ENCODE measurements around the gene TMEM101. TPM values are rescaled to one million over a fixed set of nuclear protein-coding genes. Genes with fewer than 3 reads are reported as not detected.

The TMEM101 gene
- polyA plus RNA-seq, 1 donor (not counting 4 experiments of a cell fraction or from before 2014, with no cell fraction given): 20.1 TPM

DNA sequence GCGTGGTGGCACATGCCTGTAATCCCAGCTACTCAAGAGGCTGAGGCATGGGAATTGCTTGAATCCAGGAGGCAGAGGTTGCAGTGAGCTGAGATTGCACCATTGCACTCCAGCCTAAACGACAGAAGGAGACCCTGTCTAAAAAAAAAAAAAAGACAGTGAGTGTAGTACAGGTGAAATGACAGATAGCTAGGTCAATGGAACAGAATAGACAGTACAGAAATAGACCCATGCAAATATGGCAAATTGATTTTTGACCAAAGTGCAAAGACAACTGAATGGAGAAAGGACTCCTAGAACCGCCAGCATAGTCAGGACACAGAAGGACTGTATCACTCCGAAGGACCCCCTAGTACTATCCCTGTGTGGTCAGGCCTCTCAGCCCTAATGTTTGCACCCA lies 44.4 kb downstream of the TMEM101 start:
- no peak overlapping the region for H3K4me2 ChIP-seq (ENCODE audit: control insufficient read depth, extremely low read depth, insufficient read depth, low read depth, low read length)
- H3K4me3 ChIP-seq (ENCODE audit: control insufficient read depth in 2 of 3, extremely low read depth in 1 of 3, insufficient read depth in 2 of 3, low read depth in 1 of 3, low read length in 3 of 3): no peak overlapping the region
- FAIRE-seq: no peak
- peaks cover 5% of the 10 kb centered on the region for H3K27me3 ChIP-seq (ENCODE audit: control insufficient read depth, extremely low read depth, insufficient read depth, low read length)
- no peaks in the 10 kb centered on the region for H4K20me1 ChIP-seq (ENCODE audit: control insufficient read depth, extremely low read depth, insufficient read depth, low read length)
- no peaks in the 10 kb centered on the region for H3K4me1 ChIP-seq (ENCODE audit: control insufficient read depth, extremely low read depth, insufficient read depth, low read length)
- dilution Hi-C loops (cut with MboI; ENCODE audit: extremely low pct_ligation_motif_present, low sequenced_read_pairs): no loop called here
- no peaks in the 10 kb centered on the region for H3K9me3 ChIP-seq (ENCODE audit: control insufficient read depth, low read depth, low read length)
- TF ChIP-seq, protein P1, sequence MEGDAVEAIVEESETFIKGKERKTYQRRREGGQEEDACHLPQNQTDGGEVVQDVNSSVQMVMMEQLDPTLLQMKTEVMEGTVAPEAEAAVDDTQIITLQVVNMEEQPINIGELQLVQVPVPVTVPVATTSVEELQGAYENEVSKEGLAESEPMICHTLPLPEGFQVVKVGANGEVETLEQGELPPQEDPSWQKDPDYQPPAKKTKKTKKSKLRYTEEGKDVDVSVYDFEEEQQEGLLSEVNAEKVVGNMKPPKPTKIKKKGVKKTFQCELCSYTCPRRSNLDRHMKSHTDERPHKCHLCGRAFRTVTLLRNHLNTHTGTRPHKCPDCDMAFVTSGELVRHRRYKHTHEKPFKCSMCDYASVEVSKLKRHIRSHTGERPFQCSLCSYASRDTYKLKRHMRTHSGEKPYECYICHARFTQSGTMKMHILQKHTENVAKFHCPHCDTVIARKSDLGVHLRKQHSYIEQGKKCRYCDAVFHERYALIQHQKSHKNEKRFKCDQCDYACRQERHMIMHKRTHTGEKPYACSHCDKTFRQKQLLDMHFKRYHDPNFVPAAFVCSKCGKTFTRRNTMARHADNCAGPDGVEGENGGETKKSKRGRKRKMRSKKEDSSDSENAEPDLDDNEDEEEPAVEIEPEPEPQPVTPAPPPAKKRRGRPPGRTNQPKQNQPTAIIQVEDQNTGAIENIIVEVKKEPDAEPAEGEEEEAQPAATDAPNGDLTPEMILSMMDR (optimal IDR thresholded peaks at IDR 0.05 in 1 of 3, IDR thresholded peaks at IDR 0.05 in 1 of 3, conservative IDR thresholded peaks at IDR 0.05 in 1 of 3; ENCODE audit: extremely low read depth in 1 of 3, insufficient read depth in 2 of 3, low read length in 3 of 3): no peak
- TF ChIP-seq EZH2 (IDR thresholded peaks at IDR 0.05; ENCODE audit: low read length): no peak
- no peak overlapping the region for H2AFZ ChIP-seq (ENCODE audit: control insufficient read depth, low read length)
- H3K27ac ChIP-seq (ENCODE audit: control insufficient read depth, insufficient read depth, low read length): no peak overlapping the region
- H3K9ac ChIP-seq (ENCODE audit: control insufficient read depth, extremely low read depth, insufficient read depth, low read length): no peak overlapping the region
- no peaks in the 10 kb centered on the region for H3K36me3 ChIP-seq (ENCODE audit: control insufficient read depth in 2 of 2, extremely low read depth in 1 of 2, insufficient read depth in 2 of 2, low read length in 2 of 2)
- no peaks in the 10 kb centered on the region for H3K9me1 ChIP-seq (ENCODE audit: control insufficient read depth, extremely low read depth, insufficient read depth, low read length)
- H3K79me2 ChIP-seq (ENCODE audit: control insufficient read depth, insufficient read depth, low read length): no peaks in the 10 kb centered on the region
- DNase-seq (ENCODE audit: low read depth, low spot score): no peak

GRCh38 chr17:43967251-43967875 lies 47.4 kb downstream of the TMEM101 start:
- FAIRE-seq: no peak
- H2AFZ ChIP-seq (ENCODE audit: control insufficient read depth, low read length): peak overlapping the region; percentile 36

More at GRCh38 chr17:43967251-43967875, 47.4 kb downstream of the TMEM101 start:
- H3K4me1 ChIP-seq (ENCODE audit: control insufficient read depth, extremely low read depth, insufficient read depth, low read length): no peaks in the 10 kb centered on the region
- H3K79me2 ChIP-seq (ENCODE audit: control insufficient read depth, insufficient read depth, low read length): no peaks in the 10 kb centered on the region
- dilution Hi-C loops (cut with MboI; ENCODE audit: extremely low pct_ligation_motif_present, low sequenced_read_pairs): no loop called here
- H3K4me3 ChIP-seq (ENCODE audit: control insufficient read depth in 2 of 3, extremely low read depth in 1 of 3, insufficient read depth in 2 of 3, low read depth in 1 of 3, low read length in 3 of 3): no peak overlapping the region
- no peak overlapping the region for H3K9ac ChIP-seq (ENCODE audit: control insufficient read depth, extremely low read depth, insufficient read depth, low read length)
- no peaks in the 10 kb centered on the region for H4K20me1 ChIP-seq (ENCODE audit: control insufficient read depth, extremely low read depth, insufficient read depth, low read length)
- no peaks in the 10 kb centered on the region for H3K27me3 ChIP-seq (ENCODE audit: control insufficient read depth, extremely low read depth, insufficient read depth, low read length)
- no peak overlapping the region for H3K27ac ChIP-seq (ENCODE audit: control insufficient read depth, insufficient read depth, low read length)
- no peak for TF ChIP-seq EZH2 (IDR thresholded peaks at IDR 0.05; ENCODE audit: low read length)
- TF ChIP-seq, protein P1 (optimal IDR thresholded peaks at IDR 0.05 in 1 of 3, IDR thresholded peaks at IDR 0.05 in 1 of 3, conservative IDR thresholded peaks at IDR 0.05 in 1 of 3; ENCODE audit: extremely low read depth in 1 of 3, insufficient read depth in 2 of 3, low read length in 3 of 3): no peak
- DNase-seq (ENCODE audit: low read depth, low spot score): no peak
- H3K9me1 ChIP-seq (ENCODE audit: control insufficient read depth, extremely low read depth, insufficient read depth, low read length): no peaks in the 10 kb centered on the region
- H3K36me3 ChIP-seq (ENCODE audit: control insufficient read depth in 2 of 2, extremely low read depth in 1 of 2, insufficient read depth in 2 of 2, low read length in 2 of 2): no peaks in the 10 kb centered on the region
- H3K4me2 ChIP-seq (ENCODE audit: control insufficient read depth, extremely low read depth, insufficient read depth, low read depth, low read length): peak overlapping the region; percentile 34
- H3K9me3 ChIP-seq (ENCODE audit: control insufficient read depth, low read depth, low read length): no peaks in the 10 kb centered on the region
